Measurements from ENCODE around the gene ZNF43.

DNA sequence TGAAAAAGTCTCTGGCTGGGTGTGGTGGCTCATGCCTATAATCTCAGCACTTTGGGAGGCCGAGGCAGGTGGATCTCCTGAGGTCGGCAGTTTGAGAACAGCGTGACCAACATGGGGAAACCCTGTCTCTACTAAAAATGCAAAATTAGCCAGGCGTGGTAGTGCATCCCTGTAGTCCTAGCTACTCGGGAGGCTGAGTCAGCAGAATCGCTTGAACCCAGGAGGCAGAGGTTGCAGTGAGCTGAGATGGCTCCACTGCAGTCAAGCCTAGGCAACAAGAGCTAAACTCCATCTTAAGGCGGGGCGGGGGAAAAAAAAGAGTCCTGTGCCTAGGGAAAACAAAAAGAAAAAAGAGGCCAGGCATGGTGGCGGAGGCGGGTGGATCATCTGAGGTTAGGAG is 2.2 kb downstream of the ZNF43 start:
- TF ChIP-seq, protein P1, sequence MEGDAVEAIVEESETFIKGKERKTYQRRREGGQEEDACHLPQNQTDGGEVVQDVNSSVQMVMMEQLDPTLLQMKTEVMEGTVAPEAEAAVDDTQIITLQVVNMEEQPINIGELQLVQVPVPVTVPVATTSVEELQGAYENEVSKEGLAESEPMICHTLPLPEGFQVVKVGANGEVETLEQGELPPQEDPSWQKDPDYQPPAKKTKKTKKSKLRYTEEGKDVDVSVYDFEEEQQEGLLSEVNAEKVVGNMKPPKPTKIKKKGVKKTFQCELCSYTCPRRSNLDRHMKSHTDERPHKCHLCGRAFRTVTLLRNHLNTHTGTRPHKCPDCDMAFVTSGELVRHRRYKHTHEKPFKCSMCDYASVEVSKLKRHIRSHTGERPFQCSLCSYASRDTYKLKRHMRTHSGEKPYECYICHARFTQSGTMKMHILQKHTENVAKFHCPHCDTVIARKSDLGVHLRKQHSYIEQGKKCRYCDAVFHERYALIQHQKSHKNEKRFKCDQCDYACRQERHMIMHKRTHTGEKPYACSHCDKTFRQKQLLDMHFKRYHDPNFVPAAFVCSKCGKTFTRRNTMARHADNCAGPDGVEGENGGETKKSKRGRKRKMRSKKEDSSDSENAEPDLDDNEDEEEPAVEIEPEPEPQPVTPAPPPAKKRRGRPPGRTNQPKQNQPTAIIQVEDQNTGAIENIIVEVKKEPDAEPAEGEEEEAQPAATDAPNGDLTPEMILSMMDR (IDR thresholded peaks at IDR 0.05; ENCODE audit: borderline replicate concordance, extremely low read depth, low read length, poor library complexity, severe bottlenecking) = no peak
- no peak for TF ChIP-seq EZH2 (IDR thresholded peaks at IDR 0.05; ENCODE audit: borderline replicate concordance, low read depth, low read length, severe bottlenecking)

Measured in DND-41 (cell line).